Osteoblast (primary cell): ENCODE data around the gene FRAS1. TPM values are rescaled to one million over a fixed set of nuclear protein-coding genes. Genes with fewer than 3 reads are reported as not detected.

ENCODE experiments used
- DNase-seq: peaks from one replicate; pipeline ENCODE4 v3.0.0; 2011; ENCODE audit warnings: low spot score, mixed read lengths; ENCODE audit not compliant: insufficient read length; ENCODE audit errors: missing footprints
- H2AFZ ChIP-seq: 2 replicates; pipeline ENCODE4 v1.6.0; 2011; ENCODE audit warnings: mild to moderate bottlenecking, low read length
- H3K27ac ChIP-seq: 2 replicates; pipeline ENCODE4 v1.5.1; 2011; ENCODE audit warnings: mild to moderate bottlenecking, low read depth, low read length, moderate library complexity
- H3K27me3 ChIP-seq: 2 replicates; pipeline ENCODE4 v1.6.0; 2012; ENCODE audit warnings: mild to moderate bottlenecking, control low read depth, inconsistent platforms, low read length, moderate library complexity; ENCODE audit not compliant: insufficient read depth
- H3K36me3 ChIP-seq: 2 replicates; pipeline ENCODE4 v1.5.1; 2011; ENCODE audit warnings: mild to moderate bottlenecking, low read length, control low read depth, moderate library complexity; ENCODE audit not compliant: insufficient read depth
- H3K4me1 ChIP-seq: 2 replicates; pipeline ENCODE4 v1.5.1; 2011; ENCODE audit warnings: mild to moderate bottlenecking, low read length, control low read depth, moderate library complexity; ENCODE audit not compliant: insufficient read depth
- H3K4me2 ChIP-seq: 2 replicates; pipeline ENCODE4 v1.6.0; 2011; ENCODE audit warnings: mild to moderate bottlenecking, low read length; ENCODE audit not compliant: insufficient read depth
- H3K4me3 ChIP-seq: fragments of 200-600 bp; sonication (generic); 3 replicates; pipeline ENCODE4 v1.5.1; 2012; ENCODE audit warnings: mild to moderate bottlenecking, low read length, inconsistent platforms; ENCODE audit not compliant: insufficient read depth
- H3K79me2 ChIP-seq: 2 replicates; pipeline ENCODE4 v1.6.0; 2012; ENCODE audit warnings: mild to moderate bottlenecking, low read length, control low read depth, inconsistent platforms; ENCODE audit not compliant: insufficient read depth
- H3K9me3 ChIP-seq: 2 replicates; pipeline ENCODE4 v1.5.1; 2011; ENCODE audit warnings: low read depth, low read length, control low read depth
- H4K20me1 ChIP-seq: 2 replicates; pipeline ENCODE4 v1.6.0; 2012; ENCODE audit warnings: mild to moderate bottlenecking, low read length, control low read depth; ENCODE audit not compliant: insufficient read depth
- total RNA-seq: library from RNA; depleted of rRNA; stranded (reverse); fragments of >200 nt; gene quantifications from 2 replicates; pipeline ENCODE4 v1.2.3, GENCODE V29; 2012
- TF ChIP-seq, protein P1 (sequence below): IDR thresholded peaks from 2 replicates; pipeline ENCODE4 v1.5.1; 2011; ENCODE audit warnings: mild to moderate bottlenecking, low read depth, low read length, moderate library complexity; ENCODE audit errors: extremely low read depth

FRAS1 gene
- total RNA-seq, 1 donor: 5.1 TPM

DNA sequence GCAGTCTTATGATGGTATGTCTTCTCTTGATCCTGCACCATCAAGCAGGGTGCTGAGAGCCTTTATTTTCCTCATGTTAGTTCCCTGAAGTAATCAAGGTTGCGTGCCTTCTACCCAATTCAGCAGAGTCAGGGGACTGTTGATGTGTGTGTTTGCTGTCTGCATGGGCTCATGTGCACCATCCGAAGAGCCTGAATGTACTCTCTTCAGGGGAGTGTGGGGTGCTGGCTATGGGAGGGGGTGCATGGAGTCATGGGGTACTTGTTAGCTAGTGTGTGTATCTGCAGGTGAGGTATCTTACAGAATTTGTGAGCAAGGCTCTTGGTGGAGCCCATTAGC, 340.1 kb downstream of the FRAS1 start:
- Histone ChIP-seq H3K4me1 (no peaks in the 10 kb centered on the region), H3K27me3 (no peaks in the 10 kb centered on the region), H3K27ac (no peak overlapping the region), H3K36me3 (no peaks in the 10 kb centered on the region), H3K4me2 (no peak overlapping the region), H3K79me2 (no peaks in the 10 kb centered on the region), H3K4me3 (no peak overlapping the region), H4K20me1 (no peaks in the 10 kb centered on the region), H3K9me3 (no peaks in the 10 kb centered on the region), H2AFZ (no peak overlapping the region)
- TF ChIP-seq, protein P1, sequence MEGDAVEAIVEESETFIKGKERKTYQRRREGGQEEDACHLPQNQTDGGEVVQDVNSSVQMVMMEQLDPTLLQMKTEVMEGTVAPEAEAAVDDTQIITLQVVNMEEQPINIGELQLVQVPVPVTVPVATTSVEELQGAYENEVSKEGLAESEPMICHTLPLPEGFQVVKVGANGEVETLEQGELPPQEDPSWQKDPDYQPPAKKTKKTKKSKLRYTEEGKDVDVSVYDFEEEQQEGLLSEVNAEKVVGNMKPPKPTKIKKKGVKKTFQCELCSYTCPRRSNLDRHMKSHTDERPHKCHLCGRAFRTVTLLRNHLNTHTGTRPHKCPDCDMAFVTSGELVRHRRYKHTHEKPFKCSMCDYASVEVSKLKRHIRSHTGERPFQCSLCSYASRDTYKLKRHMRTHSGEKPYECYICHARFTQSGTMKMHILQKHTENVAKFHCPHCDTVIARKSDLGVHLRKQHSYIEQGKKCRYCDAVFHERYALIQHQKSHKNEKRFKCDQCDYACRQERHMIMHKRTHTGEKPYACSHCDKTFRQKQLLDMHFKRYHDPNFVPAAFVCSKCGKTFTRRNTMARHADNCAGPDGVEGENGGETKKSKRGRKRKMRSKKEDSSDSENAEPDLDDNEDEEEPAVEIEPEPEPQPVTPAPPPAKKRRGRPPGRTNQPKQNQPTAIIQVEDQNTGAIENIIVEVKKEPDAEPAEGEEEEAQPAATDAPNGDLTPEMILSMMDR: no peak
- DNase-seq: no peak

DNA sequence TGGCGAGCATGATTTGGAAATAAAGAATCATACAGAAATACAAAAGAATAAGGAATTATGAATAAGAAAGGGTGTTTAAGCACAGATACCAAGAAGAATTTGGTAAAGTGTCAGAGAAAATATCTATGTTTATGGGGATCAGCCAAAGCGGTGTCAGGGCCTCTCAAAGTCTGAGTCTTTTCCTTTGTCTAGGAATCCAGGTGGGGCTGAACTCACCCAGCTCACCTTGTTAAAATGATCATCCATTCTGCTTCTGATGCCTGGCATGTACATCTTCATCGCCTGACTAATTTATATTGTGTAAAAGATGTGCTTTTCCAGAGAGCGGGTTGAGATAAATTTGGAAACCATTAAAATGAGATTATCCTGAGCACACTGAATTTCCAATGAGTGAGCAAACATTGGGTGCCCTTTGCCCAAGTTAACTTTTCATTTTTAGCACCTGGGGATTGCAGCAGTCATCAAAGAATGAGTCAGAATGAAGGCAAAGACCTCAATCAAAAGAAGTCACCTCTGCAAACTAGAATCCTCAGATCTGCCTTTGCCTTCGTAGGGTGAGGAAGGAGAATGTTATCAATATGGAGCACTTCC, 352.6 kb downstream of the FRAS1 start:
- no peak overlapping the region for H3K4me2 ChIP-seq
- H3K36me3 ChIP-seq: no peaks in the 10 kb centered on the region
- H3K79me2 ChIP-seq: no peaks in the 10 kb centered on the region
- no peak overlapping the region for H3K4me3 ChIP-seq
- H3K9me3 ChIP-seq: no peaks in the 10 kb centered on the region
- no peak overlapping the region for H2AFZ ChIP-seq
- H3K4me1 ChIP-seq: no peaks in the 10 kb centered on the region
- H3K27ac ChIP-seq: no peak overlapping the region
- DNase-seq: no peak
- H3K27me3 ChIP-seq: no peaks in the 10 kb centered on the region
- TF ChIP-seq, protein P1: no peak
- no peaks in the 10 kb centered on the region for H4K20me1 ChIP-seq

DNA sequence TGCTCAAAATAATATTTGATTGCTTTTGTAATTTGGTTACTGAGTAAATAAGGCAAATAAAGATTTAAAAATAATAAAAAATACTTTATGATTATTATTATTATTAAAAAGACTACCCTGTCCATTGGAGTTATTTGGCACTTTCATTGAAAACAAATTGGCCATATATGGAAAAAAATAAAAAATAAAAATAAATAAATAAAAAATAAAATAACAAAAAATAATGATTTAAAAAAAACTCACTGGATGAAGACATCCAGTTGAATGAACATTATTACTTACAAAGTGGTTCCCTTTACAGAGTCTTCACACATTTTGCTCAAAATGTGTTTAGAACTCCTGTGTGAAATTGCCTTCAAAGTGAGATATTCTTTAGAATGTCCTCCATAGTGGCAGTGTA, 353.1 kb downstream of the FRAS1 start:
- Histone ChIP-seq H4K20me1 (no peaks in the 10 kb centered on the region), H3K4me3 (no peak overlapping the region), H2AFZ (no peak overlapping the region), H3K79me2 (no peaks in the 10 kb centered on the region), H3K27me3 (no peaks in the 10 kb centered on the region), H3K36me3 (no peaks in the 10 kb centered on the region), H3K4me1 (no peaks in the 10 kb centered on the region), H3K27ac (no peak overlapping the region), H3K4me2 (no peak overlapping the region), H3K9me3 (no peaks in the 10 kb centered on the region)
- no peak for DNase-seq
- TF ChIP-seq, protein P1: no peak

DNA sequence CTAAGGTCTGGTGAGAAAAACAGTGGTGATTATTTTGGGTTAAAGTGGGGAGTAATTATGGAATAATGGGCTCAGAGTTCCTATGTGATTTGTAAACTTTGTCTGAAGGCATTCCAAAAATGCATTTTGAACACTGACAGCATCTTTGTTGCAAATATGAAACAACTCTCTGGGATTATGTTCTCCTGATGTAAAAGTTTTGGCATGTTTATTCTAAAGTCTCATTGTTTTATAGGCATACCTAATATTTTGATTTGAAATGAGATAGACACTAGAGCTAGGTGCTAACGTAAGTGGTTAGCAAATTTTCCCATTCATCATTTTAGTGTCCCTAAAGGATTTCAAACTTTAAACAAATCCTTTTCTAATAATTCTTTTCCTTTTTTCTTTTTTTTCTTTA, 353.6 kb downstream of the FRAS1 start:
- DNase-seq: no peak
- H3K4me1 ChIP-seq: no peaks in the 10 kb centered on the region
- no peak overlapping the region for H3K27ac ChIP-seq
- no peaks in the 10 kb centered on the region for H4K20me1 ChIP-seq
- H3K4me2 ChIP-seq: no peak overlapping the region
- no peak overlapping the region for H3K4me3 ChIP-seq
- H3K9me3 ChIP-seq: no peaks in the 10 kb centered on the region
- TF ChIP-seq, protein P1: no peak
- no peak overlapping the region for H2AFZ ChIP-seq
- H3K79me2 ChIP-seq: no peaks in the 10 kb centered on the region
- no peaks in the 10 kb centered on the region for H3K36me3 ChIP-seq
- H3K27me3 ChIP-seq: no peaks in the 10 kb centered on the region
